GM23338 (cell line): ENCODE data around the gene ETFA. TPM values are rescaled to one million over a fixed set of nuclear protein-coding genes. Genes with fewer than 3 reads are reported as not detected.

Experiments
- ATAC-seq: fragments of 200-7000 bp; cut with Tn5 transposase; 3 replicates; pipeline ENCODE4 v1.9.1; 2020
- DNase-seq: peaks from one replicate; pipeline ENCODE4 v3.0.0-alpha.2; 2015; ENCODE audit warnings: low spot score
- H2AFZ ChIP-seq: fragments of 200-600 bp; sonication (generic); 2 replicates; pipeline ENCODE4 v1.8.0; 2016; ENCODE audit warnings: antibody characterized with exemption, mild to moderate bottlenecking, moderate library complexity
- H3F3A ChIP-seq: fragments of 200-600 bp; sonication (generic); replicated peaks from 2 replicates; pipeline ENCODE4 v1.8.0; 2017; ENCODE audit warnings: antibody characterized with exemption, mixed run types, low read depth
- H3K27ac ChIP-seq: fragments of 200-600 bp; sonication (generic); 2 replicates; pipeline ENCODE4 v1.6.1; 2016; ENCODE audit warnings: low read depth
- H3K27me3 ChIP-seq: fragments of 200-600 bp; sonication (generic); 2 replicates; pipeline ENCODE4 v1.8.0; 2016; ENCODE audit warnings: mild to moderate bottlenecking, mixed run types, moderate library complexity; ENCODE audit not compliant: insufficient read depth
- H3K36me3 ChIP-seq: fragments of 200-600 bp; sonication (generic); 2 replicates; pipeline ENCODE4 v1.8.0; 2016; ENCODE audit warnings: mild to moderate bottlenecking; ENCODE audit not compliant: insufficient read depth
- H3K4me1 ChIP-seq: fragments of 200-600 bp; sonication (generic); 2 replicates; pipeline ENCODE4 v1.8.0; 2016; ENCODE audit warnings: mild to moderate bottlenecking, moderate library complexity; ENCODE audit not compliant: insufficient read depth
- H3K4me2 ChIP-seq: fragments of 200-600 bp; sonication (generic); 2 replicates; pipeline ENCODE4 v1.7.1; 2017; ENCODE audit warnings: mixed run types
- H3K4me3 ChIP-seq: fragments of 200-600 bp; sonication (generic); 2 replicates; pipeline ENCODE4 v1.6.1; 2016; ENCODE audit warnings: mixed run types
- H3K79me2 ChIP-seq: fragments of 200-600 bp; sonication (generic); replicated peaks from 2 replicates; pipeline ENCODE4 v1.8.0; 2017; ENCODE audit warnings: mild to moderate bottlenecking; ENCODE audit not compliant: insufficient read depth
- H3K9me2 ChIP-seq: fragments of 200-600 bp; sonication (generic); 2 replicates; pipeline ENCODE4 v1.8.0; 2017; ENCODE audit not compliant: insufficient read depth
- H4K20me1 ChIP-seq: fragments of 200-600 bp; sonication (generic); replicated peaks from 2 replicates; pipeline ENCODE4 v1.8.0; 2017; ENCODE audit warnings: mild to moderate bottlenecking; ENCODE audit not compliant: insufficient read depth
- H3K27ac Mint-ChIP-seq: 2 replicates; pipeline ENCODE4 v1.8.0; 2020; ENCODE audit warnings: inconsistent platforms, mild to moderate bottlenecking, moderate library complexity, mixed read lengths
- H3K27me3 Mint-ChIP-seq: 3 replicates; pipeline ENCODE4 v1.8.0; 2022; ENCODE audit warnings: low read depth, mild to moderate bottlenecking, moderate library complexity, mixed read lengths, inconsistent platforms; ENCODE audit not compliant: insufficient read depth, poor library complexity
- H3K36me3 Mint-ChIP-seq: 3 replicates; pipeline ENCODE4 v1.8.0; 2021; ENCODE audit warnings: low read depth, mild to moderate bottlenecking, inconsistent platforms, moderate library complexity, mixed read lengths
- H3K4me1 Mint-ChIP-seq: 3 replicates; pipeline ENCODE4 v1.8.0; 2020; ENCODE audit warnings: mild to moderate bottlenecking, inconsistent platforms, mixed read lengths
- H3K4me3 Mint-ChIP-seq: 3 replicates; pipeline ENCODE4 v1.8.0; 2021; ENCODE audit warnings: moderate library complexity, mild to moderate bottlenecking, inconsistent platforms, mixed read lengths
- H3K9me3 Mint-ChIP-seq: 3 replicates; pipeline ENCODE4 v1.8.0; 2020; ENCODE audit warnings: moderate library complexity, mild to moderate bottlenecking, inconsistent platforms, mixed read lengths
- CREB1 ChIP-seq: fragments of 250-450 bp; sonication (Bioruptor Pico); IDR thresholded peaks from 2 replicates; pipeline ENCODE4 v1.5.0; 2020; ENCODE audit warnings: low read depth, mild to moderate bottlenecking, moderate library complexity
- CTCF ChIP-seq, 2 experiments: fragments of 200-600 bp in 1 of 2; sonication (generic) in 1 of 2; conservative IDR thresholded peaks; 2 replicates each; pipeline versions ENCODE4 v1.5.1 to v1.6.1; 2016 to 2017; ENCODE audit warnings: antibody characterized with exemption in 2 of 2, low read depth in 2 of 2, mild to moderate bottlenecking in 2 of 2, moderate library complexity in 1 of 2
- EZH2 ChIP-seq: fragments of 200-600 bp; sonication (generic); IDR thresholded peaks from one replicate; pipeline ENCODE4 v1.8.0; 2017; ENCODE audit warnings: antibody characterized with exemption, mild to moderate bottlenecking, low read depth; ENCODE audit not compliant: unreplicated experiment
- EZH2phosphoT487 ChIP-seq: fragments of 200-600 bp; sonication (generic); IDR thresholded peaks from one replicate; pipeline ENCODE4 v1.8.1; 2018; ENCODE audit warnings: antibody characterized with exemption; ENCODE audit not compliant: unreplicated experiment
- JUNB ChIP-seq: IDR thresholded peaks from one replicate; pipeline ENCODE4 v1.6.1; 2016; ENCODE audit warnings: antibody characterized with exemption; ENCODE audit not compliant: unreplicated experiment
- POLR2AphosphoS5 ChIP-seq: IDR thresholded peaks from 2 replicates; pipeline ENCODE4 v1.6.1; 2016; ENCODE audit warnings: antibody characterized with exemption, low read depth
- STAT1 ChIP-seq: IDR thresholded peaks from one replicate; pipeline ENCODE4 v1.6.1; 2016; ENCODE audit warnings: antibody characterized with exemption; ENCODE audit not compliant: unreplicated experiment
- ZNF114 ChIP-seq: fragments of 250-450 bp; sonication (Bioruptor Pico); IDR thresholded peaks from 2 replicates; pipeline ENCODE4 v1.5.0; 2020; ENCODE audit warnings: mild to moderate bottlenecking, moderate library complexity
- ZNF331 ChIP-seq: fragments of 250-450 bp; sonication (Bioruptor Pico); IDR thresholded peaks from 2 replicates; pipeline ENCODE4 v1.5.0; 2020; ENCODE audit warnings: low read depth, mild to moderate bottlenecking, moderate library complexity
- ZNF462 ChIP-seq: fragments of 250-450 bp; sonication (Bioruptor Pico); IDR thresholded peaks from 2 replicates; pipeline ENCODE4 v1.5.0; 2020; ENCODE audit warnings: mild to moderate bottlenecking, moderate library complexity
- polyA plus RNA-seq: library from polyadenylated mRNA; unstranded; fragments of >200 nt; fragmentation: Nextera tagmentation; extraction: Ambion mirVana; gene quantifications from 2 replicates; pipeline ENCODE4 v1.2.1, GENCODE V29; 2016
- total RNA-seq: library from RNA; depleted of rRNA; stranded (reverse); fragments of >200 nt; shearing (Covaris generic); gene quantifications from 2 replicates; pipeline ENCODE4 v1.2.3, GENCODE V29; 2014

ETFA gene
- total and polyA plus RNA-seq, 2 experiments from 2014 or later = 52.9 to 69.1 TPM

DNA sequence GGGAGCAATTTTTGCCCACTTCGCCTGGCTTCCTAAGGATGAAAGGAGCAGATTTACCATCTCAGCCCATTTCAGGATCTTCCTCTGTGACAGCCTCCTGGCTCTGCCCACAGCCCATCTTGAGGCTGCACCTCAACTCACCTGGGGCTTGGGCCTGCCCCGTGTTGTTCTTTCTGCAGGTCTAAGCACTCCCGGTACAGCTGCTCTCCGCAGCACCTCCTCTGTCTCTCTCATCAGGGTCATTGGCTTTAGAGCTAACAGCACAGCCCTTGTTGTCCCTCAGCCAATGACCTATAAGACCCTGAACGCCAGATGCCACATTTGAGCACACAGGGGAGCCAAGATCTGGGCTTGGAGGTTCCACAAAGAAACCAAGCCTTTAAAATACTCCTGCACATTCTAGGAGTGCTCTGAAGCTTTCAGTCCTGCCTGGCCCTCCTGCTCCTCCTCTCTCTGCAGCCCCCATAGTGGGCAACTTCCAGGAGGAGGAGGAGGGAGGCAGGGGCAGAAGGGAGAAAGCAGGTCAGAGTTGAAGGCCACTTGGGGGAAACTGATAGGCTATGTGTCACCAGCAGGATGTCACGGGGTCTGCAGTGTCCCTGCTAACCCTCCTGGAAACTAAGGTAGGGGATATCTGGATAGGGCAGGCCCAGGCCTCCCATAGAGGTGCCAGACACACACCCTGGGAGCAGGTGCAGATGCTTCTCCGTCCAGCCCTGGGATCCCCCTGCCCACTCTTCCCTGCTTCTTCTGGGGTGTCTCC, 115.6 kb downstream of the ETFA start (continued):
- TF ChIP-seq ZNF462 (CRISPR knock-in tag) = no peak
- no peak for TF ChIP-seq EZH2
- TF ChIP-seq STAT1 = no peak
- TF ChIP-seq CREB1 (CRISPR knock-in tag) = no peak
- TF ChIP-seq CTCF (conservative IDR thresholded peaks at IDR 0.05; ENCODE audit: low read depth in 2 of 2) = no peak
- TF ChIP-seq ZNF114 (CRISPR knock-in tag) = no peak
- no peak for TF ChIP-seq EZH2phosphoT487

- Histone ChIP-seq H3K36me3 (no peaks in the 10 kb centered on the region), H4K20me1 (no peaks in the 10 kb centered on the region), H3K4me2 (no peak overlapping the region), H3K27me3 (peaks cover 18% of the 10 kb centered on the region), H3K79me2 (no peaks in the 10 kb centered on the region), H3K9me2 (no peaks in the 10 kb centered on the region), H3F3A (no peaks in the 10 kb centered on the region), H3K4me1 (no peaks in the 10 kb centered on the region; the same call in 1 of the 2 replicates), H2AFZ (no peak overlapping the region), H3K4me3 (no peak overlapping the region), H3K27ac (no peak overlapping the region)
- H3K27me3 Mint-ChIP-seq = peaks cover 21% of the 10 kb centered on the region
- DNase-seq = no peak
- no peaks in the 10 kb centered on the region; the same call in 2 of the 3 replicates for H3K9me3 Mint-ChIP-seq
- no peak for ATAC-seq
- H3K27ac Mint-ChIP-seq = no peak overlapping the region
- H3K4me1 Mint-ChIP-seq = peaks cover 22% of the 10 kb centered on the region
- H3K36me3 Mint-ChIP-seq = no peaks in the 10 kb centered on the region
- no peak overlapping the region for H3K4me3 Mint-ChIP-seq
- TF ChIP-seq POLR2AphosphoS5 = no peak
- TF ChIP-seq CREB1 (CRISPR knock-in tag) = no peak
- no peak for TF ChIP-seq ZNF114 (CRISPR knock-in tag)
- no peak for TF ChIP-seq EZH2phosphoT487
- no peak for TF ChIP-seq JUNB
- no peak for TF ChIP-seq ZNF331 (CRISPR knock-in tag)
- TF ChIP-seq EZH2 = no peak
- TF ChIP-seq STAT1 = no peak
These were observed 117.3 kb downstream of the ETFA start for GRCh38 chr15:76193934-76194333.
